ENCODE results near the gene ETS2.
A peak's percentile ranks its signal among the peaks of the same experiment; 100 is the strongest.
"Not testable (repeated sequence)": the region's sequence is repeated elsewhere in the genome, so short reads cannot be mapped to it uniquely, and the experiment has no call there.

ETS2 gene

GRCh38 chr21:38843379-38843778 lies 37.6 kb downstream of the ETS2 start:
- TF ChIP-seq, protein P1, sequence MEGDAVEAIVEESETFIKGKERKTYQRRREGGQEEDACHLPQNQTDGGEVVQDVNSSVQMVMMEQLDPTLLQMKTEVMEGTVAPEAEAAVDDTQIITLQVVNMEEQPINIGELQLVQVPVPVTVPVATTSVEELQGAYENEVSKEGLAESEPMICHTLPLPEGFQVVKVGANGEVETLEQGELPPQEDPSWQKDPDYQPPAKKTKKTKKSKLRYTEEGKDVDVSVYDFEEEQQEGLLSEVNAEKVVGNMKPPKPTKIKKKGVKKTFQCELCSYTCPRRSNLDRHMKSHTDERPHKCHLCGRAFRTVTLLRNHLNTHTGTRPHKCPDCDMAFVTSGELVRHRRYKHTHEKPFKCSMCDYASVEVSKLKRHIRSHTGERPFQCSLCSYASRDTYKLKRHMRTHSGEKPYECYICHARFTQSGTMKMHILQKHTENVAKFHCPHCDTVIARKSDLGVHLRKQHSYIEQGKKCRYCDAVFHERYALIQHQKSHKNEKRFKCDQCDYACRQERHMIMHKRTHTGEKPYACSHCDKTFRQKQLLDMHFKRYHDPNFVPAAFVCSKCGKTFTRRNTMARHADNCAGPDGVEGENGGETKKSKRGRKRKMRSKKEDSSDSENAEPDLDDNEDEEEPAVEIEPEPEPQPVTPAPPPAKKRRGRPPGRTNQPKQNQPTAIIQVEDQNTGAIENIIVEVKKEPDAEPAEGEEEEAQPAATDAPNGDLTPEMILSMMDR (IDR thresholded peaks at IDR 0.05; ENCODE audit: poor library complexity, severe bottlenecking) = no peak
- Histone ChIP-seq H3K9me3 (ENCODE audit: severe bottlenecking) (no peaks in the 10 kb centered on the region), H3K4me1 (ENCODE audit: insufficient read depth, poor library complexity, severe bottlenecking) (peaks cover 42% of the 10 kb centered on the region), H3K36me3 (ENCODE audit: low read depth) (no peaks in the 10 kb centered on the region), H3K27me3 (ENCODE audit: insufficient read depth, poor library complexity, severe bottlenecking) (no peaks in the 10 kb centered on the region), H3K27ac (ENCODE audit: poor library complexity, severe bottlenecking) (peak overlapping the region; percentile 50), H3K4me3 (ENCODE audit: severe bottlenecking) (no peak overlapping the region)
- no peak for DNase-seq (ENCODE audit: low spot score)
- no peak for ATAC-seq (ENCODE audit: low read depth)

- Histone ChIP-seq H3K27me3 (ENCODE audit: insufficient read depth, poor library complexity, severe bottlenecking) (no peaks in the 10 kb centered on the region), H3K36me3 (ENCODE audit: low read depth) (no peaks in the 10 kb centered on the region), H3K4me1 (ENCODE audit: insufficient read depth, poor library complexity, severe bottlenecking) (peaks cover 37% of the 10 kb centered on the region), H3K27ac (ENCODE audit: poor library complexity, severe bottlenecking) (peak overlapping the region; percentile 50), H3K9me3 (ENCODE audit: severe bottlenecking) (no peaks in the 10 kb centered on the region), H3K4me3 (ENCODE audit: severe bottlenecking) (no peak overlapping the region)
- TF ChIP-seq, protein P1 (IDR thresholded peaks at IDR 0.05; ENCODE audit: poor library complexity, severe bottlenecking) = no peak
- ATAC-seq (ENCODE audit: low read depth) (no peak), DNase-seq (ENCODE audit: low spot score) (no peak)
These were observed 38.2 kb downstream of the ETS2 start for GRCh38 chr21:38843806-38844503.

DNA sequence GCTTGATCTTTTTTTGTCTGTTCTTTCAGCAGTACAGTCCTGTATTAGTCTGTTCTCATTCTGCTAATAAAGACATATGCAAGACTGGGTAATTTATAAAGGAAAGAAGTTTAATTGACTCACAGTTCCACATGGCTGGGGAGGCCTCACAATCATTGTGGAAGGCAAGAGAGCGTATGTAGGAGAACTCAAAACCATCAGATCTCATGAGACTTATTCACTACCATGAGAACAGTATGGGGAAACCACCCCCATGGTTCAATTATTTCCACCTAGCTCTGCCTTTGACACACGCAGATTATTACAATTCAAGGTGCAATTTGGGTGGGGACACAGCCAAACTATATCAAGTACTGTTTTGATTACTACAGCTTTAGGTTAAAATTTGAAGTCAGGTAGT lies 39.6 kb downstream of the ETS2 start:
- not testable (repeated sequence) for H3K27ac ChIP-seq (ENCODE audit: poor library complexity, severe bottlenecking); ATAC-seq (ENCODE audit: low read depth); H3K9me3 ChIP-seq (ENCODE audit: severe bottlenecking); H3K36me3 ChIP-seq (ENCODE audit: low read depth); H3K27me3 ChIP-seq (ENCODE audit: insufficient read depth, poor library complexity, severe bottlenecking); H3K4me3 ChIP-seq (ENCODE audit: severe bottlenecking); DNase-seq (ENCODE audit: low spot score)
- peaks cover 24% of the 10 kb centered on the region for H3K4me1 ChIP-seq (ENCODE audit: insufficient read depth, poor library complexity, severe bottlenecking)

- DNase-seq (ENCODE audit: low spot score) = no peak
- H3K9me3 ChIP-seq (ENCODE audit: severe bottlenecking) = no peaks in the 10 kb centered on the region
- TF ChIP-seq, protein P1 (IDR thresholded peaks at IDR 0.05; ENCODE audit: poor library complexity, severe bottlenecking) = no peak
- no peaks in the 10 kb centered on the region for H3K27me3 ChIP-seq (ENCODE audit: insufficient read depth, poor library complexity, severe bottlenecking)
- peak overlapping the region; percentile 58 for H3K27ac ChIP-seq (ENCODE audit: poor library complexity, severe bottlenecking)
- no peak overlapping the region for H3K4me3 ChIP-seq (ENCODE audit: severe bottlenecking)
- H3K4me1 ChIP-seq (ENCODE audit: insufficient read depth, poor library complexity, severe bottlenecking) = peaks cover 30% of the 10 kb centered on the region
- ATAC-seq (ENCODE audit: low read depth) = peak; percentile 69
- no peaks in the 10 kb centered on the region for H3K36me3 ChIP-seq (ENCODE audit: low read depth)
These were observed 41.8 kb downstream of the ETS2 start for GRCh38 chr21:38847556-38847955.

DNA sequence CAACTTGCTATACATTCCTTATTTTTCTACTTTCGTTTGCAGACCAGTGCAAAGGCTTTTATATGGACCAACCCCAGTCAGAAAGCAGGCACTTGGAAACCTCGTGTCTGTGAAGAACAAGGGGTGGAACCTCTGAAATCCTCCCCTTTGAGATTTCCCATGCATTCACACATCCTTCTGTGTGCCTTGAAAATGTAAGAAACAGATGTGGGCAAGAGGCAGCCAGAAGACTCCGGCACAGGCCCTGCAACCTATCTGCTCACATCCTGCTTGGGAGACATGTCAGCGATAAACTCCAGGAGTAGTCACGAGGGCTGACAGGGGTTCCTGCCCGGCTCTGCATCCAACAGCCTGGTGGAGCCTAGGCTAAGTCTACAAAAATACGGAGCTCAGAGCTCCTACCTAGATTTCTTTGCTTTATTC lies 42.5 kb downstream of the ETS2 start:
- no peak for ATAC-seq (ENCODE audit: low read depth)
- TF ChIP-seq, protein P1 (IDR thresholded peaks at IDR 0.05; ENCODE audit: poor library complexity, severe bottlenecking) = no peak
- Histone ChIP-seq H3K4me1 (ENCODE audit: insufficient read depth, poor library complexity, severe bottlenecking) (peaks cover 34% of the 10 kb centered on the region), H3K9me3 (ENCODE audit: severe bottlenecking) (no peaks in the 10 kb centered on the region), H3K27me3 (ENCODE audit: insufficient read depth, poor library complexity, severe bottlenecking) (no peaks in the 10 kb centered on the region), H3K4me3 (ENCODE audit: severe bottlenecking) (no peak overlapping the region), H3K36me3 (ENCODE audit: low read depth) (no peaks in the 10 kb centered on the region), H3K27ac (ENCODE audit: poor library complexity, severe bottlenecking) (peak overlapping the region; percentile 58)
- no peak for DNase-seq (ENCODE audit: low spot score)
